ENCODE data around the gene TNRC6C.
"Not testable (repeated sequence)": the region's sequence is repeated elsewhere in the genome, so short reads cannot be mapped to it uniquely, and the experiment has no call there.

Gene TNRC6C

GRCh38 chr17:78113804-78114785, 155.6 kb downstream of the TNRC6C start:
- TF ChIP-seq CTCF (IDR thresholded peaks at IDR 0.05; ENCODE audit: low read depth, low read length, missing control alignments), result no peak
- H3K4me3 ChIP-seq (ENCODE audit: low read depth, low read length), result no peak overlapping the region; the same call in 1 of the 2 replicates
- peak; percentile 40 for DNase-seq (ENCODE audit: low read depth)

GRCh38 chr17:78114831-78115723, 156.6 kb downstream of the TNRC6C start:
- no peak for DNase-seq (ENCODE audit: low read depth)
- H3K4me3 ChIP-seq (ENCODE audit: low read depth, low read length), result no peak overlapping the region
- TF ChIP-seq CTCF (IDR thresholded peaks at IDR 0.05; ENCODE audit: low read depth, low read length, missing control alignments), result no peak

GRCh38 chr17:78115803-78116202, 157.3 kb downstream of the TNRC6C start:
- H3K4me3 ChIP-seq (ENCODE audit: low read depth, low read length); DNase-seq (ENCODE audit: low read depth): not testable (repeated sequence)

GRCh38 chr17:78116411-78116810, 157.9 kb downstream of the TNRC6C start:
- no peak overlapping the region for H3K4me3 ChIP-seq (ENCODE audit: low read depth, low read length)
- no peak for TF ChIP-seq CTCF (IDR thresholded peaks at IDR 0.05; ENCODE audit: low read depth, low read length, missing control alignments)
- no peak for DNase-seq (ENCODE audit: low read depth)

GRCh38 chr17:78117027-78117981, 158.8 kb downstream of the TNRC6C start:
- no peak overlapping the region for H3K4me3 ChIP-seq (ENCODE audit: low read depth, low read length)
- DNase-seq (ENCODE audit: low read depth), result no peak
- peak; percentile 53 for TF ChIP-seq CTCF (IDR thresholded peaks at IDR 0.05; ENCODE audit: low read depth, low read length, missing control alignments)

- no peak for TF ChIP-seq CTCF (IDR thresholded peaks at IDR 0.05; ENCODE audit: low read depth, low read length, missing control alignments)
- no peak overlapping the region for H3K4me3 ChIP-seq (ENCODE audit: low read depth, low read length)
Observed at GRCh38 chr17:78118801-78119241, 160.3 kb downstream of the TNRC6C start.

More at GRCh38 chr17:78118801-78119241, 160.3 kb downstream of the TNRC6C start:
- no peak for DNase-seq (ENCODE audit: low read depth)

All from GM12864 (cell line).